Erythroblast (primary cell): ENCODE measurements around the gene NUAK1.

ENCODE experiments used
- GATA1 ChIP-seq: IDR thresholded peaks from 2 replicates; pipeline ENCODE4 v1.6.1; 2011; ENCODE audit warnings: low read depth, mild to moderate bottlenecking, control low read depth, low read length, moderate library complexity
- POLR2A ChIP-seq: IDR thresholded peaks from 2 replicates; pipeline ENCODE4 v1.6.1; 2011; ENCODE audit warnings: mild to moderate bottlenecking, low read length

DNA sequence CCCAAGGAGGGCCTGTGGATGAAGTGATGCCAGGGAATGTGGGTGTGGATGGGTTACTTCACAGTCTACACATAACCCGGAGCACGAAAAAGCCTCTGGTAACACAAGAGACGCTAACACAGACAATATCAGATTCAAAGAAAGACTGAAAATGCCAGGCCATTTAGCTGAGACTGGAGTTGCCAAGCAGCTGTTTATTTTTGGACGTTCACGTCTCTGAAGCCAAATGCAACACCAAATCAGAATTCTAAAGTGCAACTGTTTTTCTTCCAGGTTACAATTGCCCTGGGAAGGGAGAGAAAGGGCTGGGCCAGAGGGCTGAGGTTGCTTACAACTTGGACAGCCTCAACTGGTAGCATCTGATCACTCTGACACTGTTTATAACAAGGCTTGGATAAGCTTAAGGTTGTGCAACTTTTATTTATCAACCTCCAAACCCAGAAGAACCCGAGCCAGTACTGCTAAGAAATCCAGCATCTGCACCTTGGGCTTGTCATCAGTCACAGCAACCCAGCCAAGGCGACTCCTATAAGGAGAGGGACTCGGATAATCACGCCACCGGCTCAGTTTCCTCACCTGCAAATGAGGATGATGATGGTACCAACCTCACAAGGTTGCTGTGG is 24.8 kb downstream of the NUAK1 start:
- no peak for TF ChIP-seq POLR2A
- TF ChIP-seq GATA1 = no peak
